ENCODE results near the gene ACYP2. TPM values are rescaled to one million over a fixed set of nuclear protein-coding genes. Genes with fewer than 3 reads are reported as not detected.

ACYP2 gene
- total RNA-seq, 1 donor from 2014 or later, result 11.8 TPM

- H3K9me3 Mint-ChIP-seq, result peaks cover 11% of the 10 kb centered on the region
- H3K27me3 Mint-ChIP-seq (ENCODE audit: low read depth), result no peaks in the 10 kb centered on the region
- H3K4me3 Mint-ChIP-seq, result no peak overlapping the region
- H3K27ac Mint-ChIP-seq, result no peak overlapping the region
- TF ChIP-seq CTCF (IDR thresholded peaks at IDR 0.05; ENCODE audit: unreplicated experiment), result no peak
- no peak for DNase-seq (ENCODE audit: low spot score in 2 of 2, unreplicated experiment in 2 of 2)
- H3K4me1 Mint-ChIP-seq, result no peaks in the 10 kb centered on the region
- peaks cover 7% of the 10 kb centered on the region for H3K36me3 Mint-ChIP-seq
Measured at GRCh38 chr2:54148391-54148790, 33.0 kb downstream of the ACYP2 start.

- TF ChIP-seq CTCF (IDR thresholded peaks at IDR 0.05; ENCODE audit: unreplicated experiment), result no peak
- H3K9me3 Mint-ChIP-seq, result peaks cover 19% of the 10 kb centered on the region
- H3K36me3 Mint-ChIP-seq, result peaks cover 13% of the 10 kb centered on the region
- no peak overlapping the region for H3K4me3 Mint-ChIP-seq
- H3K27ac Mint-ChIP-seq, result no peak overlapping the region
- no peaks in the 10 kb centered on the region for H3K4me1 Mint-ChIP-seq
- no peak for DNase-seq (ENCODE audit: low spot score in 2 of 2, unreplicated experiment in 2 of 2)
- no peaks in the 10 kb centered on the region for H3K27me3 Mint-ChIP-seq (ENCODE audit: low read depth)
Measured at GRCh38 chr2:54149638-54150441, 34.4 kb downstream of the ACYP2 start.

GRCh38 chr2:54158311-54158710 is 42.9 kb downstream of the ACYP2 start:
- no peak for DNase-seq (ENCODE audit: low spot score in 2 of 2, unreplicated experiment in 2 of 2)
- no peak for TF ChIP-seq CTCF (IDR thresholded peaks at IDR 0.05; ENCODE audit: unreplicated experiment)
- Mint-ChIP-seq H3K27me3 (ENCODE audit: low read depth) (no peaks in the 10 kb centered on the region), H3K4me1 (peaks cover 6% of the 10 kb centered on the region), H3K9me3 (peaks cover 23% of the 10 kb centered on the region), H3K4me3 (no peak overlapping the region), H3K36me3 (peaks cover 13% of the 10 kb centered on the region), H3K27ac (no peak overlapping the region)

GRCh38 chr2:54161660-54162424 is 46.4 kb downstream of the ACYP2 start:
- no peak for TF ChIP-seq CTCF (IDR thresholded peaks at IDR 0.05; ENCODE audit: unreplicated experiment)
- Mint-ChIP-seq H3K36me3 (no peaks in the 10 kb centered on the region), H3K4me3 (no peak overlapping the region), H3K27me3 (ENCODE audit: low read depth) (no peaks in the 10 kb centered on the region), H3K9me3 (no peaks in the 10 kb centered on the region), H3K27ac (peak overlapping the region; percentile 44), H3K4me1 (peaks cover 6% of the 10 kb centered on the region)
- no peak for DNase-seq (ENCODE audit: low spot score in 2 of 2, unreplicated experiment in 2 of 2)

GRCh38 chr2:54164106-54164505 is 48.7 kb downstream of the ACYP2 start:
- H3K27ac Mint-ChIP-seq, result no peak overlapping the region
- peaks cover 6% of the 10 kb centered on the region for H3K4me1 Mint-ChIP-seq
- H3K36me3 Mint-ChIP-seq, result no peaks in the 10 kb centered on the region
- no peak overlapping the region for H3K4me3 Mint-ChIP-seq
- H3K27me3 Mint-ChIP-seq (ENCODE audit: low read depth), result no peaks in the 10 kb centered on the region
- TF ChIP-seq CTCF (IDR thresholded peaks at IDR 0.05; ENCODE audit: unreplicated experiment), result no peak
- no peaks in the 10 kb centered on the region for H3K9me3 Mint-ChIP-seq
- no peak for DNase-seq (ENCODE audit: low spot score in 2 of 2, unreplicated experiment in 2 of 2)
